A549 (cell line): ENCODE measurements around the gene MPPED2.

Experiments used
- BHLHE40 ChIP-seq: IDR thresholded peaks from 2 replicates; pipeline ENCODE4 v1.6.1; 2012; ENCODE audit warnings: low read depth, low read length, inconsistent platforms
- CTCF ChIP-seq: fragments of >200 bp; sonication (Bioruptor Twin); formaldehyde crosslinking; IDR thresholded peaks from 3 replicates; pipeline ENCODE4 v1.5.1; 2016
- MAFK ChIP-seq: fragments of 450-650 bp; IDR thresholded peaks from 2 replicates; pipeline ENCODE4 v1.6.1; 2014; ENCODE audit not compliant: partially characterized antibody
- MAX ChIP-seq: IDR thresholded peaks from 2 replicates; pipeline ENCODE4 v1.6.1; 2012
- NR3C1 ChIP-seq: fragments of >200 bp; sonication (Bioruptor Twin); formaldehyde crosslinking; IDR thresholded peaks from 3 replicates; pipeline ENCODE4 v1.6.1; 2017
- POLR2AphosphoS2 ChIP-seq: conservative IDR thresholded peaks from 2 replicates; pipeline ENCODE4 v1.6.1; 2012; ENCODE audit warnings: low read length, improper control_type of control experiment, inconsistent platforms
- RAD21 ChIP-seq, 2 experiments: fragments of >200 bp in 1 of 2; sonication (Bioruptor Twin) in 1 of 2; formaldehyde crosslinking in 1 of 2; IDR thresholded peaks in 1 of 2; conservative IDR thresholded peaks in 1 of 2; 2 replicates in 1 of 2; 3 replicates in 1 of 2; pipeline ENCODE4 v1.6.1; 2012 to 2018; ENCODE audit warnings: inconsistent platforms in 1 of 2
- SMC3 ChIP-seq: fragments of >200 bp; sonication (Bioruptor Twin); formaldehyde crosslinking; IDR thresholded peaks from 3 replicates; pipeline ENCODE4 v1.6.1; 2018; ENCODE audit warnings: inconsistent platforms
- TP53 ChIP-seq: fragments of 250-450 bp; sonication (Bioruptor Pico); IDR thresholded peaks from 2 replicates; pipeline ENCODE4 v1.5.0; 2021; ENCODE audit warnings: mild to moderate bottlenecking, moderate library complexity
- TF ChIP-seq, protein P1 (sequence below): fragments of 200-600 bp; sonication (generic); IDR thresholded peaks from 2 replicates; pipeline ENCODE4 v1.6.1; 2016; ENCODE audit warnings: antibody characterized with exemption, mild to moderate bottlenecking, moderate library complexity
- TF ChIP-seq, protein P2 (sequence below): fragments of 450-650 bp; IDR thresholded peaks from 2 replicates; pipeline ENCODE4 v1.6.1; 2014; ENCODE audit warnings: antibody characterized with exemption

GRCh38 chr11:30454541-30454940 is 131.6 kb downstream of the MPPED2 start:
- no peak for TF ChIP-seq CTCF
- TF ChIP-seq BHLHE40 = no peak
- no peak for TF ChIP-seq RAD21 (conservative IDR thresholded peaks at IDR 0.05 in 1 of 2, IDR thresholded peaks at IDR 0.05 in 1 of 2)
- TF ChIP-seq MAX = no peak
- no peak for TF ChIP-seq POLR2AphosphoS2
- no peak for TF ChIP-seq MAFK
- TF ChIP-seq, protein P1, sequence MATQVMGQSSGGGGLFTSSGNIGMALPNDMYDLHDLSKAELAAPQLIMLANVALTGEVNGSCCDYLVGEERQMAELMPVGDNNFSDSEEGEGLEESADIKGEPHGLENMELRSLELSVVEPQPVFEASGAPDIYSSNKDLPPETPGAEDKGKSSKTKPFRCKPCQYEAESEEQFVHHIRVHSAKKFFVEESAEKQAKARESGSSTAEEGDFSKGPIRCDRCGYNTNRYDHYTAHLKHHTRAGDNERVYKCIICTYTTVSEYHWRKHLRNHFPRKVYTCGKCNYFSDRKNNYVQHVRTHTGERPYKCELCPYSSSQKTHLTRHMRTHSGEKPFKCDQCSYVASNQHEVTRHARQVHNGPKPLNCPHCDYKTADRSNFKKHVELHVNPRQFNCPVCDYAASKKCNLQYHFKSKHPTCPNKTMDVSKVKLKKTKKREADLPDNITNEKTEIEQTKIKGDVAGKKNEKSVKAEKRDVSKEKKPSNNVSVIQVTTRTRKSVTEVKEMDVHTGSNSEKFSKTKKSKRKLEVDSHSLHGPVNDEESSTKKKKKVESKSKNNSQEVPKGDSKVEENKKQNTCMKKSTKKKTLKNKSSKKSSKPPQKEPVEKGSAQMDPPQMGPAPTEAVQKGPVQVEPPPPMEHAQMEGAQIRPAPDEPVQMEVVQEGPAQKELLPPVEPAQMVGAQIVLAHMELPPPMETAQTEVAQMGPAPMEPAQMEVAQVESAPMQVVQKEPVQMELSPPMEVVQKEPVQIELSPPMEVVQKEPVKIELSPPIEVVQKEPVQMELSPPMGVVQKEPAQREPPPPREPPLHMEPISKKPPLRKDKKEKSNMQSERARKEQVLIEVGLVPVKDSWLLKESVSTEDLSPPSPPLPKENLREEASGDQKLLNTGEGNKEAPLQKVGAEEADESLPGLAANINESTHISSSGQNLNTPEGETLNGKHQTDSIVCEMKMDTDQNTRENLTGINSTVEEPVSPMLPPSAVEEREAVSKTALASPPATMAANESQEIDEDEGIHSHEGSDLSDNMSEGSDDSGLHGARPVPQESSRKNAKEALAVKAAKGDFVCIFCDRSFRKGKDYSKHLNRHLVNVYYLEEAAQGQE = no peak
- no peak for TF ChIP-seq SMC3
- no peak for TF ChIP-seq NR3C1
- TF ChIP-seq, protein P2, sequence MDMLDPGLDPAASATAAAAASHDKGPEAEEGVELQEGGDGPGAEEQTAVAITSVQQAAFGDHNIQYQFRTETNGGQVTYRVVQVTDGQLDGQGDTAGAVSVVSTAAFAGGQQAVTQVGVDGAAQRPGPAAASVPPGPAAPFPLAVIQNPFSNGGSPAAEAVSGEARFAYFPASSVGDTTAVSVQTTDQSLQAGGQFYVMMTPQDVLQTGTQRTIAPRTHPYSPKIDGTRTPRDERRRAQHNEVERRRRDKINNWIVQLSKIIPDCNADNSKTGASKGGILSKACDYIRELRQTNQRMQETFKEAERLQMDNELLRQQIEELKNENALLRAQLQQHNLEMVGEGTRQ = no peak
- no peak for TF ChIP-seq TP53
